MCF 10A (cell line): ENCODE data around the gene ETV4. TPM values are rescaled to one million over a fixed set of nuclear protein-coding genes. Genes with fewer than 3 reads are reported as not detected.

Experiments
- BruUV-seq: library from RNA; stranded (reverse); fragments of 400-500 nt; replicated peaks from 2 replicates; lab custom pipeline; 2021; lab: Mats Ljungman, UMichigan
- CTCF ChIA-PET: fragments of 300-600 bp; sonication (Branson Sonifier 250); formaldehyde crosslinking; extraction: SDS; loops from one replicate; lab custom pipeline; 2021; ENCODE audit warnings: antibody characterized with exemption, inconsistent platforms; lab: Yijun Ruan, JAX
- POLR2A ChIA-PET: fragments of 300-600, 350-650 bp; sonication (Branson Sonifier 250); formaldehyde crosslinking; extraction: SDS; loops from one replicate; lab custom pipeline; 2020; ENCODE audit warnings: antibody characterized with exemption, inconsistent platforms; lab: Yijun Ruan, JAX
- DNase-seq: peaks from one replicate; pipeline ENCODE4 v3.0.0-alpha.2; 2018; ENCODE audit not compliant: unreplicated experiment
- H3K27ac Mint-ChIP-seq: one replicate; pipeline ENCODE4 v1.8.0; 2022; ENCODE audit warnings: mild to moderate bottlenecking, low read depth, mixed read lengths; ENCODE audit not compliant: unreplicated experiment
- H3K27me3 Mint-ChIP-seq: one replicate; pipeline ENCODE4 v1.8.0; 2022; ENCODE audit warnings: mixed read lengths; ENCODE audit not compliant: insufficient read depth, unreplicated experiment
- H3K36me3 Mint-ChIP-seq: one replicate; pipeline ENCODE4 v1.8.0; 2022; ENCODE audit warnings: mild to moderate bottlenecking, moderate library complexity, mixed read lengths; ENCODE audit not compliant: insufficient read depth, unreplicated experiment
- H3K4me1 Mint-ChIP-seq: one replicate; pipeline ENCODE4 v1.8.0; 2022; ENCODE audit warnings: mixed read lengths; ENCODE audit not compliant: insufficient read depth, unreplicated experiment
- H3K4me3 Mint-ChIP-seq: one replicate; pipeline ENCODE4 v1.8.0; 2022; ENCODE audit warnings: mild to moderate bottlenecking, moderate library complexity, mixed read lengths; ENCODE audit not compliant: unreplicated experiment
- H3K9me3 Mint-ChIP-seq: one replicate; pipeline ENCODE4 v1.8.0; 2022; ENCODE audit warnings: mixed read lengths; ENCODE audit not compliant: unreplicated experiment
- CTCF ChIP-seq: fragments of 200-600 bp; IDR thresholded peaks from one replicate; pipeline ENCODE4 v1.8.0; 2022; ENCODE audit warnings: antibody characterized with exemption, mild to moderate bottlenecking; ENCODE audit not compliant: unreplicated experiment
- intact Hi-C: fragments of 100-400 bp; cut with micrococcal nuclease; formaldehyde crosslinking; loops from 2 replicates; pipeline ENCODE4 v1.14.1; 2022
- total RNA-seq: library from RNA; stranded (reverse); gene quantifications from 2 replicates; pipeline ENCODE4 v1.2.3, GENCODE V29; 2022

Gene ETV4
- total RNA-seq, 1 experiment from 2014 or later, result 31.6 TPM

- intact Hi-C loops, result no loop called here
- CTCF ChIA-PET, result interaction anchor here (0.5 to 1.4 kb wide), 2 partner anchors 12 to 29 kb away, joined by 3 read pairs; no protein-coding TSS in a partner anchor
- DNase-seq, result no peak
- no TSS peak for BruUV-seq
- POLR2A ChIA-PET, result interaction anchor here (0.7 to 1.4 kb wide), 2 partner anchors 34 to 493 kb away, joined by 3 read pairs; no protein-coding TSS in a partner anchor
- H3K36me3 Mint-ChIP-seq, result peaks cover 55% of the 10 kb centered on the region
- H3K4me1 Mint-ChIP-seq, result no peaks in the 10 kb centered on the region
- no peaks in the 10 kb centered on the region for H3K27me3 Mint-ChIP-seq
- no peaks in the 10 kb centered on the region for H3K9me3 Mint-ChIP-seq
- no peak overlapping the region for H3K4me3 Mint-ChIP-seq
- no peak overlapping the region for H3K27ac Mint-ChIP-seq
- no peak for TF ChIP-seq CTCF
Measured at GRCh38 chr17:43490621-43491020, 55.5 kb downstream of the ETV4 start.

GRCh38 chr17:43483674-43484551, 62.2 kb downstream of the ETV4 start, which contains the start of gene DHX8:
DHX8 (plus strand) TSS chr17:43483975; CDS start chr17:43484038, 63 bp downstream.
- Mint-ChIP-seq H3K4me1 (peaks cover 8% of the 10 kb centered on the region), H3K27me3 (no peaks in the 10 kb centered on the region), H3K4me3 (peak within 1 kb of the TSS; percentile 92), H3K27ac (peak within 1 kb of the TSS; percentile 96), H3K36me3 (peaks cover 5% of the 10 kb centered on the region), H3K9me3 (no peaks in the 10 kb centered on the region)
- CTCF ChIA-PET, result interaction anchor here (0.6 to 11.6 kb wide), 43 partner anchors 8 to 740 kb away, joined by 3 to 374 read pairs (median 5); partner anchors contain the start of gene ARL4D
- peak; percentile 98 for DNase-seq
- intact Hi-C loops, result loop anchor here (1.0 kb wide), 2 partner anchors 83 to 90 kb away; no protein-coding TSS in a partner anchor
- TF ChIP-seq CTCF, result peak; percentile 100
- TSS peak; percentile 67 for BruUV-seq
- POLR2A ChIA-PET, result interaction anchor here (0.6 to 9.5 kb wide), 32 partner anchors 10 to 486 kb away, joined by 3 to 389 read pairs (median 5); partner anchors contain the start of genes ARL4D, DUSP3 and RPL27

- intact Hi-C loops, result loop anchor here (1.0 kb wide), 2 partner anchors 81 to 88 kb away; no protein-coding TSS in a partner anchor
- BruUV-seq, result no TSS peak
- no peak for DNase-seq
- ChIA-PET POLR2A (interaction anchor here (0.7 to 9.5 kb wide), 17 partner anchors 8 to 148 kb away, joined by 3 to 389 read pairs (median 7); partner anchors contain the start of gene ARL4D), CTCF (interaction anchor here (0.5 to 11.6 kb wide), 19 partner anchors 10 to 143 kb away, joined by 3 to 374 read pairs (median 4); partner anchors contain the start of gene ARL4D)
- no peak for TF ChIP-seq CTCF
- H3K9me3 Mint-ChIP-seq, result no peaks in the 10 kb centered on the region
- H3K36me3 Mint-ChIP-seq, result peaks cover 5% of the 10 kb centered on the region
- no peaks in the 10 kb centered on the region for H3K27me3 Mint-ChIP-seq
- peaks cover 8% of the 10 kb centered on the region for H3K4me1 Mint-ChIP-seq
- no peak overlapping the region for H3K27ac Mint-ChIP-seq
- no peak overlapping the region for H3K4me3 Mint-ChIP-seq
Measured at GRCh38 chr17:43482103-43483012, 63.8 kb downstream of the ETV4 start.
